GM23338 (cell line): ENCODE results near the gene TMEM219.

ENCODE experiments used
- CREB1 ChIP-seq: fragments of 250-450 bp; sonication (Bioruptor Pico); IDR thresholded peaks from 2 replicates; pipeline ENCODE4 v1.5.0; 2020; ENCODE audit warnings: low read depth, mild to moderate bottlenecking, moderate library complexity
- EZH2 ChIP-seq: fragments of 200-600 bp; sonication (generic); IDR thresholded peaks from one replicate; pipeline ENCODE4 v1.8.0; 2017; ENCODE audit warnings: antibody characterized with exemption, mild to moderate bottlenecking, low read depth; ENCODE audit not compliant: unreplicated experiment
- EZH2phosphoT487 ChIP-seq: fragments of 200-600 bp; sonication (generic); IDR thresholded peaks from one replicate; pipeline ENCODE4 v1.8.1; 2018; ENCODE audit warnings: antibody characterized with exemption; ENCODE audit not compliant: unreplicated experiment
- JUNB ChIP-seq: IDR thresholded peaks from one replicate; pipeline ENCODE4 v1.6.1; 2016; ENCODE audit warnings: antibody characterized with exemption; ENCODE audit not compliant: unreplicated experiment
- NANOG ChIP-seq: IDR thresholded peaks from 2 replicates; pipeline ENCODE4 v1.6.1; 2016; ENCODE audit warnings: antibody characterized with exemption, borderline replicate concordance
- POLR2AphosphoS5 ChIP-seq: IDR thresholded peaks from 2 replicates; pipeline ENCODE4 v1.6.1; 2016; ENCODE audit warnings: antibody characterized with exemption, low read depth
- STAT1 ChIP-seq: IDR thresholded peaks from one replicate; pipeline ENCODE4 v1.6.1; 2016; ENCODE audit warnings: antibody characterized with exemption; ENCODE audit not compliant: unreplicated experiment
- ZNF331 ChIP-seq: fragments of 250-450 bp; sonication (Bioruptor Pico); IDR thresholded peaks from 2 replicates; pipeline ENCODE4 v1.5.0; 2020; ENCODE audit warnings: low read depth, mild to moderate bottlenecking, moderate library complexity
- TF ChIP-seq, protein P1 (sequence below), 2 experiments: fragments of 200-600 bp in 1 of 2; sonication (generic) in 1 of 2; conservative IDR thresholded peaks; 2 replicates each; pipeline versions ENCODE4 v1.5.1 to v1.6.1; 2016 to 2017; ENCODE audit warnings: antibody characterized with exemption in 2 of 2, low read depth in 2 of 2, mild to moderate bottlenecking in 2 of 2, moderate library complexity in 1 of 2
- TF ChIP-seq, protein P2 (sequence below): IDR thresholded peaks from one replicate; pipeline ENCODE4 v1.6.1; 2018; ENCODE audit warnings: antibody characterized with exemption; ENCODE audit not compliant: unreplicated experiment

DNA sequence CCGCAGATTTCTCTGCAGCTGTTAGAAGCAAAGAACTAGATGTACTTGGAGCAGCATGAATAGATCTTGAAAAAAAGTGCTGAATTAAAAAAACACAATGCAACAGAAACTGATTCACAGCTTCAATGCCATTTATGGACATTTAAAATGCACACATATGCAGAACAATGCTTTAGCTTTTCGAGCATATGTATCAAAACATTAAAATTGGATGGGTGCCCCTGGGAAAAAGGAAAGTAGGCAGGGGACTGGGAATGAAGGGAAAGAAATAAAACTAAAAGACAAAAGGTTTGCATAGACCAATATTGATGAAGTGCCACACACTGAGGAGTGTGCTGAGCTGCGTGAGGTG, 40.9 kb upstream of the TMEM219 start:
- TF ChIP-seq POLR2AphosphoS5 (no peak), EZH2phosphoT487 (no peak), EZH2 (no peak), STAT1 (no peak), CREB1 (CRISPR knock-in tag) (no peak), ZNF331 (CRISPR knock-in tag) (no peak), NANOG (no peak), JUNB (no peak)
- TF ChIP-seq, protein P1, sequence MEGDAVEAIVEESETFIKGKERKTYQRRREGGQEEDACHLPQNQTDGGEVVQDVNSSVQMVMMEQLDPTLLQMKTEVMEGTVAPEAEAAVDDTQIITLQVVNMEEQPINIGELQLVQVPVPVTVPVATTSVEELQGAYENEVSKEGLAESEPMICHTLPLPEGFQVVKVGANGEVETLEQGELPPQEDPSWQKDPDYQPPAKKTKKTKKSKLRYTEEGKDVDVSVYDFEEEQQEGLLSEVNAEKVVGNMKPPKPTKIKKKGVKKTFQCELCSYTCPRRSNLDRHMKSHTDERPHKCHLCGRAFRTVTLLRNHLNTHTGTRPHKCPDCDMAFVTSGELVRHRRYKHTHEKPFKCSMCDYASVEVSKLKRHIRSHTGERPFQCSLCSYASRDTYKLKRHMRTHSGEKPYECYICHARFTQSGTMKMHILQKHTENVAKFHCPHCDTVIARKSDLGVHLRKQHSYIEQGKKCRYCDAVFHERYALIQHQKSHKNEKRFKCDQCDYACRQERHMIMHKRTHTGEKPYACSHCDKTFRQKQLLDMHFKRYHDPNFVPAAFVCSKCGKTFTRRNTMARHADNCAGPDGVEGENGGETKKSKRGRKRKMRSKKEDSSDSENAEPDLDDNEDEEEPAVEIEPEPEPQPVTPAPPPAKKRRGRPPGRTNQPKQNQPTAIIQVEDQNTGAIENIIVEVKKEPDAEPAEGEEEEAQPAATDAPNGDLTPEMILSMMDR (conservative IDR thresholded peaks at IDR 0.05; ENCODE audit: low read depth in 2 of 2) = no peak
- TF ChIP-seq, protein P2, sequence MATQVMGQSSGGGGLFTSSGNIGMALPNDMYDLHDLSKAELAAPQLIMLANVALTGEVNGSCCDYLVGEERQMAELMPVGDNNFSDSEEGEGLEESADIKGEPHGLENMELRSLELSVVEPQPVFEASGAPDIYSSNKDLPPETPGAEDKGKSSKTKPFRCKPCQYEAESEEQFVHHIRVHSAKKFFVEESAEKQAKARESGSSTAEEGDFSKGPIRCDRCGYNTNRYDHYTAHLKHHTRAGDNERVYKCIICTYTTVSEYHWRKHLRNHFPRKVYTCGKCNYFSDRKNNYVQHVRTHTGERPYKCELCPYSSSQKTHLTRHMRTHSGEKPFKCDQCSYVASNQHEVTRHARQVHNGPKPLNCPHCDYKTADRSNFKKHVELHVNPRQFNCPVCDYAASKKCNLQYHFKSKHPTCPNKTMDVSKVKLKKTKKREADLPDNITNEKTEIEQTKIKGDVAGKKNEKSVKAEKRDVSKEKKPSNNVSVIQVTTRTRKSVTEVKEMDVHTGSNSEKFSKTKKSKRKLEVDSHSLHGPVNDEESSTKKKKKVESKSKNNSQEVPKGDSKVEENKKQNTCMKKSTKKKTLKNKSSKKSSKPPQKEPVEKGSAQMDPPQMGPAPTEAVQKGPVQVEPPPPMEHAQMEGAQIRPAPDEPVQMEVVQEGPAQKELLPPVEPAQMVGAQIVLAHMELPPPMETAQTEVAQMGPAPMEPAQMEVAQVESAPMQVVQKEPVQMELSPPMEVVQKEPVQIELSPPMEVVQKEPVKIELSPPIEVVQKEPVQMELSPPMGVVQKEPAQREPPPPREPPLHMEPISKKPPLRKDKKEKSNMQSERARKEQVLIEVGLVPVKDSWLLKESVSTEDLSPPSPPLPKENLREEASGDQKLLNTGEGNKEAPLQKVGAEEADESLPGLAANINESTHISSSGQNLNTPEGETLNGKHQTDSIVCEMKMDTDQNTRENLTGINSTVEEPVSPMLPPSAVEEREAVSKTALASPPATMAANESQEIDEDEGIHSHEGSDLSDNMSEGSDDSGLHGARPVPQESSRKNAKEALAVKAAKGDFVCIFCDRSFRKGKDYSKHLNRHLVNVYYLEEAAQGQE = no peak
